ENCODE measurements around the gene CCL19. TPM values are rescaled to one million over a fixed set of nuclear protein-coding genes. Genes with fewer than 3 reads are reported as not detected.

The CCL19 gene
- total RNA-seq, 1 experiment from 2014 or later = not detected

DNA sequence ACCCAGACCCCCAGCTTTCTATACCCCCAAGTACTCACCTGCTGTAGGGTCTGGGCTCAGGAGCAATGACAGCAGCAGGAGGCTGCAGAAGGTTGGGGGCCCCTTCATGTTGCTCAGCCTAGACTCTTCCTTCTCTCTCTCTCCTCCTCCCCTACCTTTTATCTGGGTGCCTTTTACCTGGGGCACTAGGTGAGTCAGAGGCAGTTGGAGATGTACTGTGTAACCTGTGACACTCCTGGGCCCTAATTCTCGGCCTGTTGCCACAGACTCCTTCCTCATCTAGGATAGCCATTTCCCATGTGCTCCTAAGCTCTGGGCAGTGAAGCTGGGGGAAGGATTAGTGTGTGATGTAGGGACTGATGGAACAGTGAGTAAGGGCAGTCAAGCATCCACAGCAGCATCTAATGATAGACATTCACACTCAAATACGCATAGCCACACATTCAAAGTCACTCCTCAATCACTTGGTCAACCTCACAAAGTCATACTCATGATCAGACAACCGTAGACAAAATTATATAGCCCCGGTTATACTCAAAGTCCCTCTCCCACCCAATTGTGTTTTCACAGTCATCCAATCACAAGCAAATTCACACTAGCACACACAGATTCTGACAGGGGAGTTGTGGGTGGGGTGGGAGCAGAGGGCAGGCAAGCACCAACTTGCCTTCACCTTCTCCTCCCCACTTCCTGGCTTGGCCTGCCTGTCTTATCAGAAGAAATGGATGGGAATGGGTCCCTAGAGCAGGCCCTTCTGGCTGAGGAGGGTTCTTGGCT is 28.4 kb downstream of the CCL19 start, which contains the start of gene CCL27:
TSS of gene CCL27 (minus strand) at position 132 of the 777 bp plus-strand sequence. CDS start at position 108, 24 bp downstream.
- H3K27ac ChIP-seq (ENCODE audit: low read depth, low read length) = no peak within 1 kb of the TSS
- no peaks in the 10 kb centered on the region for H3K9me2 ChIP-seq (ENCODE audit: insufficient read depth)
- no peak for TF ChIP-seq SIN3A (IDR thresholded peaks at IDR 0.05; ENCODE audit: low read depth)
- no peak for TF ChIP-seq ZNF274 (IDR thresholded peaks at IDR 0.05; ENCODE audit: low read depth, low read length)
- no peak for TF ChIP-seq CEBPB (IDR thresholded peaks at IDR 0.05; ENCODE audit: low read depth)
- TF ChIP-seq REST (IDR thresholded peaks at IDR 0.05; ENCODE audit: low read depth) = no peak
- no peak for TF ChIP-seq EZH2 (IDR thresholded peaks at IDR 0.05)
- TF ChIP-seq JUND (IDR thresholded peaks at IDR 0.05) = no peak
- ChIA-PET CTCF (interaction anchor here (1.2 kb wide), 1 partner anchor 40 kb away, joined by 3 read pairs; no protein-coding TSS in a partner anchor), POLR2A (no interaction called here), RAD21 (ENCODE audit: low non-redundant PET in 1 of 2, low total read pairs in 2 of 2, uncharacterized antibody in 2 of 2, unreplicated experiment in 2 of 2) (no interaction called here)
- intact Hi-C loops (cut with micrococcal nuclease) = no loop called here
- ATAC-seq = no peak
- no peak within 1 kb of the TSS for H3K9ac ChIP-seq (ENCODE audit: low read length)
- no TSS peak for BruUV-seq (replicated peaks)
- H3K4me1 ChIP-seq (ENCODE audit: control insufficient read depth in 1 of 2, insufficient read depth in 2 of 2, low read length in 2 of 2) = peaks cover 12 to 38% of the 10 kb centered on the region in 2 experiments
- no peaks in the 10 kb centered on the region for H3K36me3 ChIP-seq (ENCODE audit: control insufficient read depth in 1 of 2, insufficient read depth in 2 of 2, low read length in 2 of 2)
- no peaks in the 10 kb centered on the region for H4K20me1 ChIP-seq (ENCODE audit: insufficient read depth)
- H3K79me2 ChIP-seq (ENCODE audit: insufficient read depth, low read length) = peaks cover 8% of the 10 kb centered on the region; the same call in 1 of the 2 replicates
- no peak for DNase-seq (ENCODE audit: low read depth, low spot score)
- H3K4me2 ChIP-seq (ENCODE audit: low read length) = no peak within 1 kb of the TSS
- no peaks in the 10 kb centered on the region for H3K9me3 ChIP-seq (ENCODE audit: control insufficient read depth in 1 of 2, insufficient read depth in 1 of 2, low read depth in 1 of 2, low read length in 2 of 2)
- H3K27me3 ChIP-seq (ENCODE audit: insufficient read depth, low read length) = no peaks in the 10 kb centered on the region
- H3K4me3 ChIP-seq (replicated peaks in 1 of 2; ENCODE audit: low read depth in 1 of 2, low read length in 2 of 2) = no peak within 1 kb of the TSS
- H2AFZ ChIP-seq (ENCODE audit: low read depth, low read length, poor library complexity, severe bottlenecking) = no peak within 1 kb of the TSS

All from HCT116 (cell line).